Heart right ventricle (tissue), 16 donors: Measurements from ENCODE around the gene SPDYE16. TPM values are rescaled to one million over a fixed set of nuclear protein-coding genes. Genes with fewer than 3 reads are reported as not detected.
"Not testable (repeated sequence)": the region's sequence is repeated elsewhere in the genome, so short reads cannot be mapped to it uniquely, and the experiment has no call there.

Experiments
- ATAC-seq, 8 donors: fragments of 200-7000 bp; cut with Tn5 transposase; one replicate each; pipeline ENCODE4 v1.9.1; 2020; ENCODE audit warnings: mild to moderate bottlenecking in 8 of 8, moderate library complexity in 8 of 8, moderate number of reproducible peaks in 1 of 8
- DNase-seq, 2 donors: peaks; one replicate each; pipeline ENCODE4 v3.0.0-alpha.2; 2020
- H3K27ac ChIP-seq, 10 donors: fragments of 200-600 bp; sonication (generic) in 2 of 10; one replicate each; pipeline versions ENCODE4 v1.5.0 to v1.8.0; 2020 to 2022; ENCODE audit warnings: mild to moderate bottlenecking in 3 of 10
- H3K27me3 ChIP-seq, 7 donors: fragments of 200-600 bp; one replicate each; pipeline ENCODE4 v1.8.0; 2021 to 2022; ENCODE audit warnings: mild to moderate bottlenecking in 2 of 7
- H3K36me3 ChIP-seq, 9 donors: fragments of 200-600 bp; sonication (generic) in 1 of 9; one replicate each; pipeline versions ENCODE4 v1.5.0 to v1.8.0; 2020 to 2022; ENCODE audit warnings: mild to moderate bottlenecking in 2 of 9
- H3K4me1 ChIP-seq, 9 donors: fragments of 200-600 bp; sonication (generic) in 1 of 9; one replicate each; pipeline versions ENCODE4 v1.5.0 to v1.8.0; 2020 to 2022; ENCODE audit warnings: mild to moderate bottlenecking in 4 of 9
- H3K4me3 ChIP-seq, 10 donors: fragments of 200-600 bp; sonication (generic) in 2 of 10; one replicate each; pipeline versions ENCODE4 v1.5.0 to v1.8.0; 2020 to 2022; ENCODE audit warnings: mild to moderate bottlenecking in 7 of 10, moderate library complexity in 2 of 10
- H3K9me3 ChIP-seq, 11 donors: fragments of 200-600 bp in 10 of 11; sonication (generic) in 2 of 11; one replicate each; pipeline versions ENCODE4 v1.5.0 to v1.8.0; 2013 to 2022; ENCODE audit warnings: mild to moderate bottlenecking in 2 of 11, control low read depth in 1 of 11, moderate library complexity in 1 of 11
- WGBS, 2 donors: extraction: QIAGEN DNeasy Blood & Tissue Kit; methylation state at CpG; one replicate each; pipeline ENCODE4 v1.1.7; 2013; ENCODE audit warnings: inconsistent platforms in 1 of 2; 5-methylcytosine and 5-hydroxymethylcytosine counted together
- intact Hi-C, 10 donors: fragments of 100-400 bp; cut with DNase I; formaldehyde crosslinking; loops; one replicate each; pipeline versions ENCODE4 v1.11.1 to v1.14.2; 2022
- long read RNA-seq, 3 donors: library from polyadenylated mRNA; unstranded; transcript quantifications; one replicate each; pipeline ENCODE4 v2.0.0, GENCODE V29; 2020 to 2021
- polyA plus RNA-seq, 2 donors: library from polyadenylated mRNA; stranded (reverse); fragments of 200-250 nt; gene quantifications; one replicate each; pipeline ENCODE4 v1.2.3, GENCODE V29; 2013
- total RNA-seq, 10 donors: library from RNA; stranded (reverse); fragmentation: NEBNext Ultra II Directional in 3 of 10; extraction: Animal tissue kit (Norgen Biotek cat#: 25700) in 3 of 10; gene quantifications; one replicate each; pipeline versions ENCODE4 v1.2.1 to v1.2.4, GENCODE V29; 2021 to 2023
- donor health status: Arrhythmogenic right ventricular cardiomyopathy.
- donor health status: ischemic (EF 13 %, LVEDD 7.1; RV severe dilation, severe dysfunction).
- donor health status: healthy with polysubstance abuse.
- donor health status: DM: no; HTN: yes; CAD: no.
- donor health status: DM: no; HTN: no; CAD: no.
- donor health status: ischemic (EF 25% LVEDD 6.9; RV normal size, moderate dysfunction).
- donor health status: ischemic (EF 25% LVEDD 5.7; RV mildly dilated, moderate dysfunction).
- donor health status: healthy.
- donor health status: DM: yes; HTN: yes; CAD: no.
- donor health status: Ischemic cardiomyopathy.
- donor health status: ischemic (EF 35%, LVEDD 5.7; RV mildly dilated, moderate dysfunction).
- donor health status: nonischemic (EF 11% LVEDD 7.7; RV severe dilation, severe dysfunction).
- donor health status: DM: yes; HTN: yes; CAD: no.
- donor health status: PGD.
- donor health status: ischemic (EF 29% LVEDD 5.4; RV normal size, mild dysfunction).
- donor health status: nonischemic (EF 23%, LVEDD 6.1; RV moderate dilation, normal function).

Gene SPDYE16
- total RNA-seq (under 1 TPM in 3 of 10 donors, not detected in 7; 0.17 to 0.57 (median 0.54) TPM), polyA plus RNA-seq (under 1 TPM; 0.06 to 0.22 TPM)
- long read RNA-seq, donor 1: 0 reads
- long read RNA-seq, donor 2: 0 reads
- long read RNA-seq, donor 3: 0 reads

- H3K36me3 ChIP-seq, H3K27ac ChIP-seq, DNase-seq, H3K4me3 ChIP-seq, ATAC-seq, intact Hi-C loops, H3K9me3 ChIP-seq, H3K27me3 ChIP-seq, H3K4me1 ChIP-seq: not testable (repeated sequence)
- WGBS, 2 donors: no CpG with 5 or more reads among the region's 8 CpGs
Measured at GRCh38 chr7:76543197-76543596, at the start of gene SPDYE16. Gene SPDYE16, minus strand, starts transcription at chr7:76543297. Its CDS starts 1,838 bp downstream, at chr7:76541459.

GRCh38 chr7:76592694-76593093, 49.6 kb upstream of the SPDYE16 start:
- H3K9me3 ChIP-seq, H3K27me3 ChIP-seq, intact Hi-C loops, H3K27ac ChIP-seq, H3K4me3 ChIP-seq, H3K36me3 ChIP-seq, DNase-seq, ATAC-seq: not testable (repeated sequence)
- 49 to 73% methylated on average over 2 of the region's 2 CpGs for WGBS, 2 donors
- peaks cover 0 to 34% (median 7%) of the 10 kb centered on the region in 9 donors for H3K4me1 ChIP-seq

GRCh38 chr7:76591602-76592304, 48.7 kb upstream of the SPDYE16 start:
- H3K4me1 ChIP-seq: peaks cover 4 to 43% (median 15%) of the 10 kb centered on the region in 9 donors
- H3K27me3 ChIP-seq, DNase-seq, H3K36me3 ChIP-seq, ATAC-seq, intact Hi-C loops, H3K9me3 ChIP-seq, H3K27ac ChIP-seq, H3K4me3 ChIP-seq: not testable (repeated sequence)
- 78 to 82% methylated on average over 2 of the region's 2 CpGs for WGBS, 2 donors

- intact Hi-C loops, H3K27me3 ChIP-seq, H3K9me3 ChIP-seq, H3K36me3 ChIP-seq, DNase-seq, H3K4me3 ChIP-seq, ATAC-seq, H3K27ac ChIP-seq: not testable (repeated sequence)
- peaks cover 5 to 48% (median 16%) of the 10 kb centered on the region in 9 donors for H3K4me1 ChIP-seq
- 93 to 95% methylated on average over 3 of the region's 3 CpGs for WGBS, 2 donors
Measured at GRCh38 chr7:76591033-76591432, 47.9 kb upstream of the SPDYE16 start.

GRCh38 chr7:76588586-76588985, 45.5 kb upstream of the SPDYE16 start:
- intact Hi-C loops, DNase-seq, H3K4me3 ChIP-seq, H3K27me3 ChIP-seq, H3K9me3 ChIP-seq, H3K36me3 ChIP-seq: not testable (repeated sequence)
- Histone ChIP-seq H3K27ac (peak overlapping the region in 2 of 10 donors; percentile 58 to 70), H3K4me1 (peaks cover 7 to 61% (median 21%) of the 10 kb centered on the region in 9 donors)
- no CpG with 5 or more reads among the region's 1 CpG for WGBS, 2 donors
- ATAC-seq: peak in 5 of 8 donors; percentile 14 to 40 (median 35)

- H3K4me1 ChIP-seq: peaks cover 7 to 67% (median 34%) of the 10 kb centered on the region in 9 donors
- H3K9me3 ChIP-seq, ATAC-seq, H3K4me3 ChIP-seq, H3K36me3 ChIP-seq, H3K27ac ChIP-seq, H3K27me3 ChIP-seq, DNase-seq, intact Hi-C loops: not testable (repeated sequence)
- 92 to 94% methylated on average over 2 of the region's 2 CpGs for WGBS, 2 donors
Measured at GRCh38 chr7:76586585-76587315, 43.7 kb upstream of the SPDYE16 start.

- H3K27me3 ChIP-seq, intact Hi-C loops, H3K36me3 ChIP-seq, H3K9me3 ChIP-seq: not testable (repeated sequence)
- DNase-seq (peak in 1 of 2 donors; percentile 36), ATAC-seq (peak; percentile 57 to 90 (median 83))
- Histone ChIP-seq H3K27ac (peak overlapping the region in 9 of 10 donors; percentile 64 to 87 (median 82)), H3K4me1 (peaks cover 7 to 70% (median 38%) of the 10 kb centered on the region in 9 donors), H3K4me3 (peak overlapping the region in 3 of 10 donors; percentile 2 to 26 (median 7))
- 23 to 27% methylated on average over 5 of the region's 5 CpGs for WGBS, 2 donors
Measured at GRCh38 chr7:76583636-76584281, 40.7 kb upstream of the SPDYE16 start.

GRCh38 chr7:76582848-76583631, 39.9 kb upstream of the SPDYE16 start:
- ATAC-seq: peak; percentile 98 to 100 (median 100)
- H3K4me1 ChIP-seq: peaks cover 7 to 65% (median 34%) of the 10 kb centered on the region in 9 donors
- H3K9me3 ChIP-seq, intact Hi-C loops, H3K36me3 ChIP-seq, H3K27me3 ChIP-seq: not testable (repeated sequence)
- H3K27ac ChIP-seq: peak overlapping the region in 9 of 10 donors; percentile 64 to 87 (median 82)
- 42 to 51% methylated on average over 1 of the region's 2 CpGs for WGBS, 2 donors
- peak overlapping the region in 1 of 10 donors; percentile 7 for H3K4me3 ChIP-seq
- peak; percentile 44 to 89 for DNase-seq

GRCh38 chr7:76575919-76576655, 33.0 kb upstream of the SPDYE16 start:
- intact Hi-C loops, H3K9me3 ChIP-seq, H3K4me3 ChIP-seq, H3K36me3 ChIP-seq, DNase-seq, H3K27me3 ChIP-seq, H3K27ac ChIP-seq: not testable (repeated sequence)
- H3K4me1 ChIP-seq: peaks cover 0 to 14% (median 4%) of the 10 kb centered on the region in 9 donors
- WGBS, 2 donors: 44 to 47% methylated on average over 3 of the region's 3 CpGs
- peak in 1 of 8 donors; percentile 37 for ATAC-seq
